Loucy (cell line): Measurements from ENCODE around the gene DIPK1B.

ENCODE experiments used
- EZH2phosphoT487 ChIP-seq: fragments of 200-600 bp; IDR thresholded peaks from 2 replicates; pipeline ENCODE4 v1.6.1; 2018; ENCODE audit warnings: antibody characterized with exemption, mild to moderate bottlenecking, moderate library complexity, borderline replicate concordance
- TF ChIP-seq, protein P1 (sequence below): fragments of 200-600 bp; sonication (generic); conservative IDR thresholded peaks from 2 replicates; pipeline ENCODE4 v1.5.1; 2014; ENCODE audit warnings: mild to moderate bottlenecking, antibody characterized with exemption, low read length

DNA sequence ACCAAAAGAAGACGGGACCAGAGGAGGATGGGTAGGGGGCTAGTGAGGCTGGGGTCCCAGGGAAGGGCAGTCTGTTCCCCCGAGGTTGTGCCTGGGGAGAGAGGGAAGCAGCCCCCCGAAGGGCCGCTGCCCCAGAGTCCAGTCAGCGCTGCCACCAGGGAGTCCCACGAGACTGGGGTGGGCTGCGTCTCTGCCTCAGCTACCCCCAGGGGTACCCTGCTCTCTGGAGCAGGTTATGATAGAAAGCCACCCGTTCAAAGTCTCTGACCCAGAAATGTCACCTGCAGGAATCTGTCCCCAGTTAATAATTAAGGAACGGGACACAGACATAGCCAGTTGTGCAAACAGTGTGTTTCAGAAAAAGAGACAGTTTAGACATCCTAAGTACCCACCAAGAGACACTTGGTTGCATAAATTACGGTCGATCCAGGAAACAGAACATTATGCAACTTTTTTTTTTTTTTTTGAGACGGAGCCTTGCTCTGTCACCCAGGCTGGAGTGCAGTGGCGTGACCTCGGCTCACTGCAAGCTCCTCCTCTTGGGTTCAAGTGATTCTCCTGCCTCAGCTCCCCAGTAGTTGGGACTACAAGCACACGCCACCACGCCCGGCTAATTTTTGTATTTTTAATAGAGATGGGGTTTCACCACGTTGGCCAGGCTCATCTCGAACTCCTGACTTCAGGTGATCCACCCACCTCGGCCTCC lies 14.4 kb upstream of the DIPK1B start:
- TF ChIP-seq, protein P1, sequence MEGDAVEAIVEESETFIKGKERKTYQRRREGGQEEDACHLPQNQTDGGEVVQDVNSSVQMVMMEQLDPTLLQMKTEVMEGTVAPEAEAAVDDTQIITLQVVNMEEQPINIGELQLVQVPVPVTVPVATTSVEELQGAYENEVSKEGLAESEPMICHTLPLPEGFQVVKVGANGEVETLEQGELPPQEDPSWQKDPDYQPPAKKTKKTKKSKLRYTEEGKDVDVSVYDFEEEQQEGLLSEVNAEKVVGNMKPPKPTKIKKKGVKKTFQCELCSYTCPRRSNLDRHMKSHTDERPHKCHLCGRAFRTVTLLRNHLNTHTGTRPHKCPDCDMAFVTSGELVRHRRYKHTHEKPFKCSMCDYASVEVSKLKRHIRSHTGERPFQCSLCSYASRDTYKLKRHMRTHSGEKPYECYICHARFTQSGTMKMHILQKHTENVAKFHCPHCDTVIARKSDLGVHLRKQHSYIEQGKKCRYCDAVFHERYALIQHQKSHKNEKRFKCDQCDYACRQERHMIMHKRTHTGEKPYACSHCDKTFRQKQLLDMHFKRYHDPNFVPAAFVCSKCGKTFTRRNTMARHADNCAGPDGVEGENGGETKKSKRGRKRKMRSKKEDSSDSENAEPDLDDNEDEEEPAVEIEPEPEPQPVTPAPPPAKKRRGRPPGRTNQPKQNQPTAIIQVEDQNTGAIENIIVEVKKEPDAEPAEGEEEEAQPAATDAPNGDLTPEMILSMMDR: no peak
- no peak for TF ChIP-seq EZH2phosphoT487
